ENCODE measurements around the gene SPO11. TPM values are rescaled to one million over a fixed set of nuclear protein-coding genes. Genes with fewer than 3 reads are reported as not detected.

The SPO11 gene
- total and polyA plus RNA-seq, 2 donors (not counting 1 experiment from before 2014, with no cell fraction given): not detected

DNA sequence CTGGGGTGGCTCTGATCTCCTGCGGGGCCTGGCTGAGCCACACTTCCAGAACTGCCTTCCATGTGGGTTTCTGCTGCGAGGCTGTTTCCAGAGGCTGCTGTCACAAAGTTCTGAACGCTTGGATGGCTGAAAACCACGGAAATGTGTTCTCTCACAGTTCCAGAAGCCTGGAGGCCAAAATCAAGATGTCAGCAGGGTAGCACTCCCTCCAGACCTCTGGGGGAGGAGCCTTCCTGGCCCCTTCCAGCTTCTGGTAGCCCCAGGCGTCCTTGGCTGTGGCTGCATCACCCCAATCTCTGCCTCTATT lies 39.5 kb upstream of the SPO11 start:
- Mint-ChIP-seq H3K4me1 (no peaks in the 10 kb centered on the region), H3K27ac (no peak overlapping the region), H3K27me3 (peaks cover 57% of the 10 kb centered on the region), H3K4me3 (no peak overlapping the region), H3K9me3 (ENCODE audit: insufficient read depth) (no peaks in the 10 kb centered on the region)
- Histone ChIP-seq H3K79me2 (ENCODE audit: control insufficient read depth, insufficient read depth, low read length) (no peaks in the 10 kb centered on the region), H3K4me3 (ENCODE audit: control extremely low read depth in 1 of 5, extremely low read depth in 1 of 5, insufficient read depth in 1 of 5, low read depth in 2 of 5, low read length in 4 of 5) (no peak overlapping the region), H3K9ac (ENCODE audit: low read length) (no peak overlapping the region), H3K27ac (ENCODE audit: low read length in 2 of 2) (no peak overlapping the region), H3K4me1 (ENCODE audit: control insufficient read depth in 2 of 2, insufficient read depth in 2 of 2, low read length in 2 of 2) (no peaks in the 10 kb centered on the region), H3K9me3 (ENCODE audit: control extremely low read depth in 1 of 3, control insufficient read depth in 2 of 3, insufficient read depth in 1 of 3, low read length in 2 of 3) (no peaks in the 10 kb centered on the region), H3K4me2 (replicated peaks; ENCODE audit: low read depth, low read length, poor library complexity, severe bottlenecking) (no peak overlapping the region), H3K27me3 (replicated peaks in 1 of 4; ENCODE audit: control extremely low read depth in 1 of 4, control insufficient read depth in 3 of 4, insufficient read depth in 4 of 4, low read length in 3 of 4) (peaks cover 0 to 20% (median 2%) of the 10 kb centered on the region in 4 experiments), H3K36me3 (replicated peaks in 1 of 2; ENCODE audit: control extremely low read depth in 1 of 2, control insufficient read depth in 1 of 2, extremely low read depth in 1 of 2, insufficient read depth in 2 of 2, low read length in 1 of 2) (no peaks in the 10 kb centered on the region), H4K20me1 (ENCODE audit: control insufficient read depth, insufficient read depth, low read length, poor library complexity, severe bottlenecking) (no peaks in the 10 kb centered on the region), H2AFZ (ENCODE audit: insufficient read depth, low read depth, low read length, poor library complexity, severe bottlenecking) (no peak overlapping the region)
- intact Hi-C loops (cut with micrococcal nuclease): no loop called here
- DNase-seq (no peak), ATAC-seq (ENCODE audit: low read depth) (no peak)
- ChIA-PET POLR2A (no interaction called here), CTCF (no interaction called here)
- TF ChIP-seq, protein P1, sequence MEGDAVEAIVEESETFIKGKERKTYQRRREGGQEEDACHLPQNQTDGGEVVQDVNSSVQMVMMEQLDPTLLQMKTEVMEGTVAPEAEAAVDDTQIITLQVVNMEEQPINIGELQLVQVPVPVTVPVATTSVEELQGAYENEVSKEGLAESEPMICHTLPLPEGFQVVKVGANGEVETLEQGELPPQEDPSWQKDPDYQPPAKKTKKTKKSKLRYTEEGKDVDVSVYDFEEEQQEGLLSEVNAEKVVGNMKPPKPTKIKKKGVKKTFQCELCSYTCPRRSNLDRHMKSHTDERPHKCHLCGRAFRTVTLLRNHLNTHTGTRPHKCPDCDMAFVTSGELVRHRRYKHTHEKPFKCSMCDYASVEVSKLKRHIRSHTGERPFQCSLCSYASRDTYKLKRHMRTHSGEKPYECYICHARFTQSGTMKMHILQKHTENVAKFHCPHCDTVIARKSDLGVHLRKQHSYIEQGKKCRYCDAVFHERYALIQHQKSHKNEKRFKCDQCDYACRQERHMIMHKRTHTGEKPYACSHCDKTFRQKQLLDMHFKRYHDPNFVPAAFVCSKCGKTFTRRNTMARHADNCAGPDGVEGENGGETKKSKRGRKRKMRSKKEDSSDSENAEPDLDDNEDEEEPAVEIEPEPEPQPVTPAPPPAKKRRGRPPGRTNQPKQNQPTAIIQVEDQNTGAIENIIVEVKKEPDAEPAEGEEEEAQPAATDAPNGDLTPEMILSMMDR (IDR thresholded peaks at IDR 0.05): no peak
- no peak for TF ChIP-seq EZH2 (IDR thresholded peaks at IDR 0.05; ENCODE audit: borderline replicate concordance, insufficient read depth, low read depth, low read length, poor library complexity, severe bottlenecking)
- 76% methylated on average over 5 of the region's 5 CpGs for WGBS (ENCODE audit: insufficient coverage)

DNA sequence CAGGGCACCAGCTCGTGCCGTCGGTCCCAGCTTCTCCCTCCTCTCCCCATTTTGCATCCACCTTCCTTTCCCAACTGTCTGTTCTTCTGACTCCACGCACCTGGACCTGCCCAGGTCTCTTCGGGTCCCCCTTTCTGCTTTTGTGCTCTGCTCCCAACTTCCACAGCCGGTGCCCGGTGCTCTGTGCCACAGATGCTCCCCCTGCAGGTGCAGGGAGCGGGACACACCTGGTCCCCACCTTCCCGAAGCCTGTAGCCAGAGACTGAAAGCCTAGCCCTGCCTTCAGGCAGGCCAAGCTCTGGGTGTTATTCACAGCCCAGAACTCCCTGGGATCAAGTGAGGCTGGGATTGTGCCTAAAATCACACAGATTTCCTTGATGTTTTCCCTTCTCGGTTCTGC lies 38.6 kb upstream of the SPO11 start:
- Histone ChIP-seq H3K36me3 (replicated peaks in 1 of 2; ENCODE audit: control extremely low read depth in 1 of 2, control insufficient read depth in 1 of 2, extremely low read depth in 1 of 2, insufficient read depth in 2 of 2, low read length in 1 of 2) (no peaks in the 10 kb centered on the region), H4K20me1 (ENCODE audit: control insufficient read depth, insufficient read depth, low read length, poor library complexity, severe bottlenecking) (no peaks in the 10 kb centered on the region), H3K9ac (ENCODE audit: low read length) (no peak overlapping the region), H3K4me2 (replicated peaks; ENCODE audit: low read depth, low read length, poor library complexity, severe bottlenecking) (no peak overlapping the region), H3K4me1 (ENCODE audit: control insufficient read depth in 2 of 2, insufficient read depth in 2 of 2, low read length in 2 of 2) (no peaks in the 10 kb centered on the region), H3K27ac (ENCODE audit: low read length in 2 of 2) (no peak overlapping the region), H3K4me3 (ENCODE audit: control extremely low read depth in 1 of 5, extremely low read depth in 1 of 5, insufficient read depth in 1 of 5, low read depth in 2 of 5, low read length in 4 of 5) (no peak overlapping the region), H3K9me3 (ENCODE audit: control extremely low read depth in 1 of 3, control insufficient read depth in 2 of 3, insufficient read depth in 1 of 3, low read length in 2 of 3) (no peaks in the 10 kb centered on the region), H2AFZ (ENCODE audit: insufficient read depth, low read depth, low read length, poor library complexity, severe bottlenecking) (no peak overlapping the region), H3K27me3 (replicated peaks in 1 of 4; ENCODE audit: control extremely low read depth in 1 of 4, control insufficient read depth in 3 of 4, insufficient read depth in 4 of 4, low read length in 3 of 4) (peaks cover 0 to 20% (median 2%) of the 10 kb centered on the region in 4 experiments), H3K79me2 (ENCODE audit: control insufficient read depth, insufficient read depth, low read length) (no peaks in the 10 kb centered on the region)
- intact Hi-C loops (cut with micrococcal nuclease): no loop called here
- no peak for DNase-seq
- no peaks in the 10 kb centered on the region for H3K9me3 Mint-ChIP-seq (ENCODE audit: insufficient read depth)
- no peak for ATAC-seq (ENCODE audit: low read depth)
- ChIA-PET POLR2A (no interaction called here), CTCF (no interaction called here)
- H3K4me1 Mint-ChIP-seq: no peaks in the 10 kb centered on the region
- H3K4me3 Mint-ChIP-seq: no peak overlapping the region
- peaks cover 56% of the 10 kb centered on the region for H3K27me3 Mint-ChIP-seq
- 58% methylated on average over 9 of the region's 10 CpGs for WGBS (ENCODE audit: insufficient coverage)
- TF ChIP-seq EZH2 (IDR thresholded peaks at IDR 0.05; ENCODE audit: borderline replicate concordance, insufficient read depth, low read depth, low read length, poor library complexity, severe bottlenecking): no peak
- TF ChIP-seq, protein P1 (IDR thresholded peaks at IDR 0.05): no peak
- H3K27ac Mint-ChIP-seq: no peak overlapping the region
